ENCODE results near the gene TPD52L3.

The TPD52L3 gene

GRCh38 chr9:6328103-6328502 is at the start of gene TPD52L3:
TPD52L3 (plus strand) TSS chr9:6328375; CDS start chr9:6328596, 221 bp downstream.
- no peak for DNase-seq

GRCh38 chr9:6301858-6302257 is 26.3 kb upstream of the TPD52L3 start:
- DNase-seq, result no peak

GRCh38 chr9:6302417-6302816 is 25.8 kb upstream of the TPD52L3 start:
- no peak for DNase-seq

- DNase-seq, result no peak
These were observed 23.9 kb upstream of the TPD52L3 start for GRCh38 chr9:6304232-6304631.

GRCh38 chr9:6305954-6306563 is 22.1 kb upstream of the TPD52L3 start:
- no peak for DNase-seq

GRCh38 chr9:6307551-6308096 is 20.6 kb upstream of the TPD52L3 start:
- DNase-seq, result no peak

- no peak for DNase-seq
These were observed 2.9 kb downstream of the TPD52L3 start for GRCh38 chr9:6330958-6331634.

- no peak for DNase-seq
These were observed 6.1 kb downstream of the TPD52L3 start for GRCh38 chr9:6334305-6334704.

- no peak for DNase-seq
These were observed 20.6 kb downstream of the TPD52L3 start for GRCh38 chr9:6348766-6349165.

GRCh38 chr9:6351737-6352136 is 23.6 kb downstream of the TPD52L3 start:
- no peak for DNase-seq

- DNase-seq, result peak; percentile 14 to 29
These were observed 26.0 kb downstream of the TPD52L3 start for GRCh38 chr9:6354072-6354686.

- DNase-seq, result no peak
These were observed 27.6 kb downstream of the TPD52L3 start for GRCh38 chr9:6355728-6356127.

- DNase-seq, result no peak
These were observed 28.3 kb downstream of the TPD52L3 start for GRCh38 chr9:6356441-6356840.

GRCh38 chr9:6356904-6357303 is 28.7 kb downstream of the TPD52L3 start:
- DNase-seq, result no peak

GRCh38 chr9:6367128-6367890 is 39.1 kb downstream of the TPD52L3 start:
- DNase-seq, result no peak

GRCh38 chr9:6368831-6369230 is 40.7 kb downstream of the TPD52L3 start:
- no peak for DNase-seq
